Vagina (tissue), 2 donors: ENCODE data around the gene KLF1. TPM values are rescaled to one million over a fixed set of nuclear protein-coding genes. Genes with fewer than 3 reads are reported as not detected.

ENCODE experiments used
- DNase-seq, 2 donors: peaks; one replicate each; pipeline ENCODE4 v3.0.0-alpha.2; 2017; ENCODE audit errors: extremely low spot score in 2 of 2
- H3K27ac ChIP-seq: fragments of 200-600 bp; sonication (generic); one replicate; pipeline ENCODE4 v1.5.1; 2019
- H3K27me3 ChIP-seq: fragments of 200-600 bp; sonication (generic); one replicate; pipeline ENCODE4 v1.5.1; 2019
- H3K36me3 ChIP-seq, 2 donors: fragments of 200-600 bp; sonication (generic); one replicate each; pipeline ENCODE4 v1.5.1; 2017 to 2019
- H3K4me1 ChIP-seq: fragments of 200-600 bp; sonication (generic); one replicate; pipeline ENCODE4 v1.5.1; 2019
- H3K4me3 ChIP-seq, 2 donors: fragments of 200-600 bp; sonication (generic); 1 replicate in 1 of 2; 2 replicates in 1 of 2; pipeline ENCODE4 v1.5.1; 2016 to 2019
- H3K9me3 ChIP-seq: fragments of 200-600 bp; sonication (generic); one replicate; pipeline ENCODE4 v1.5.1; 2019
- CTCF ChIP-seq, 3 experiments: fragments of 450-650 bp in 2 of 3; fragments of 200-600 bp in 1 of 3; sonication (generic) in 1 of 3; IDR thresholded peaks; one replicate each; pipeline ENCODE4 v1.5.1; 2017 to 2019; ENCODE audit warnings: antibody characterized with exemption in 3 of 3, mild to moderate bottlenecking in 2 of 3, moderate library complexity in 2 of 3
- POLR2A ChIP-seq, 2 donors: fragments of 450-650 bp; IDR thresholded peaks; one replicate each; pipeline ENCODE4 v1.6.1; 2017; ENCODE audit warnings: antibody characterized with exemption in 2 of 2, mild to moderate bottlenecking in 2 of 2, moderate library complexity in 2 of 2
- POLR2AphosphoS5 ChIP-seq, 2 donors: sonication (generic); formaldehyde crosslinking; IDR thresholded peaks; one replicate each; pipeline ENCODE4 v1.9.0; 2017; ENCODE audit warnings: antibody characterized with exemption in 2 of 2, mild to moderate bottlenecking in 2 of 2, low read depth in 1 of 2; ENCODE audit not compliant: insufficient read depth in 1 of 2
- intact Hi-C: fragments of 100-400 bp; cut with DNase I; formaldehyde crosslinking; loops from one replicate; pipeline ENCODE4 v1.15.1; 2023
- total RNA-seq: library from RNA; depleted of rRNA; stranded (reverse); fragments of >200 nt; gene quantifications from one replicate; pipeline ENCODE4 v1.2.3, GENCODE V29; 2016

The KLF1 gene
- total RNA-seq = not detected

- Histone ChIP-seq H3K9me3 (peaks cover 8% of the 10 kb centered on the region), H3K4me3 (peak within 1 kb of the TSS in 1 of 2 donors; percentile 29), H3K36me3 (no peaks in the 10 kb centered on the region), H3K27ac (no peak within 1 kb of the TSS), H3K27me3 (no peaks in the 10 kb centered on the region), H3K4me1 (peaks cover 25% of the 10 kb centered on the region)
- DNase-seq = no peak
- TF ChIP-seq POLR2AphosphoS5 (IDR thresholded peaks at IDR 0.05; ENCODE audit: insufficient read depth in 1 of 2, low read depth in 1 of 2) = no peak
- no peak for TF ChIP-seq POLR2A (IDR thresholded peaks at IDR 0.05)
- TF ChIP-seq CTCF (IDR thresholded peaks at IDR 0.05) = no peak
- intact Hi-C loops = no loop called here
Measured at GRCh38 chr19:12886969-12887747, at the start of gene KLF1. Gene KLF1 (minus strand): TSS chr19:12887201. CDS start chr19:12887140, 61 bp downstream.

GRCh38 chr19:12936582-12936981 is 49.6 kb upstream of the KLF1 start:
- H3K27ac ChIP-seq = no peak overlapping the region
- intact Hi-C loops = no loop called here
- H3K4me3 ChIP-seq = no peak overlapping the region
- H3K27me3 ChIP-seq = no peaks in the 10 kb centered on the region
- peaks cover 0 to 21% of the 10 kb centered on the region in 2 donors for H3K36me3 ChIP-seq
- no peaks in the 10 kb centered on the region for H3K9me3 ChIP-seq
- no peak for DNase-seq
- H3K4me1 ChIP-seq = peaks cover 50% of the 10 kb centered on the region
- TF ChIP-seq CTCF (IDR thresholded peaks at IDR 0.05) (no peak), POLR2AphosphoS5 (IDR thresholded peaks at IDR 0.05; ENCODE audit: insufficient read depth in 1 of 2, low read depth in 1 of 2) (no peak), POLR2A (IDR thresholded peaks at IDR 0.05) (no peak)

- intact Hi-C loops = no loop called here
- Histone ChIP-seq H3K4me3 (no peak overlapping the region), H3K9me3 (no peaks in the 10 kb centered on the region), H3K36me3 (peaks cover 0 to 6% of the 10 kb centered on the region in 2 donors), H3K4me1 (peaks cover 37% of the 10 kb centered on the region), H3K27me3 (no peaks in the 10 kb centered on the region), H3K27ac (no peak overlapping the region)
- TF ChIP-seq CTCF (IDR thresholded peaks at IDR 0.05) (no peak), POLR2A (IDR thresholded peaks at IDR 0.05) (no peak), POLR2AphosphoS5 (IDR thresholded peaks at IDR 0.05; ENCODE audit: insufficient read depth in 1 of 2, low read depth in 1 of 2) (no peak)
- no peak for DNase-seq
Measured at GRCh38 chr19:12935071-12935470, 48.1 kb upstream of the KLF1 start.

- intact Hi-C loops = no loop called here
- TF ChIP-seq POLR2AphosphoS5 (IDR thresholded peaks at IDR 0.05; ENCODE audit: insufficient read depth in 1 of 2, low read depth in 1 of 2) = peak; percentile 90 to 95
- no peak for TF ChIP-seq CTCF (IDR thresholded peaks at IDR 0.05)
- no peak for TF ChIP-seq POLR2A (IDR thresholded peaks at IDR 0.05)
- Histone ChIP-seq H3K27me3 (no peaks in the 10 kb centered on the region), H3K27ac (peak within 1 kb of the TSS; percentile 75), H3K36me3 (peaks cover 0 to 13% of the 10 kb centered on the region in 2 donors), H3K4me1 (peaks cover 27% of the 10 kb centered on the region), H3K9me3 (no peaks in the 10 kb centered on the region), H3K4me3 (peak within 1 kb of the TSS; percentile 87 to 90)
- DNase-seq = no peak
Measured at GRCh38 chr19:12933287-12934072, 46.5 kb upstream of the KLF1 start, which contains the start of gene FARSA. Gene FARSA (minus strand): TSS chr19:12933711. CDS start chr19:12933696, 15 bp downstream.
